COLO668 (cell line): Measurements from ENCODE around the gene CSNK2A3.
A peak's percentile ranks its signal among the peaks of the same experiment; 100 is the strongest.
"Not testable (repeated sequence)": the region's sequence is repeated elsewhere in the genome, so short reads cannot be mapped to it uniquely, and the experiment has no call there.

Source experiments
- DNase-seq: peaks from one replicate; lab custom pipeline; 2025; ENCODE audit not compliant: unreplicated experiment; lab: John Stamatoyannopoulos, UW

Gene CSNK2A3

DNA sequence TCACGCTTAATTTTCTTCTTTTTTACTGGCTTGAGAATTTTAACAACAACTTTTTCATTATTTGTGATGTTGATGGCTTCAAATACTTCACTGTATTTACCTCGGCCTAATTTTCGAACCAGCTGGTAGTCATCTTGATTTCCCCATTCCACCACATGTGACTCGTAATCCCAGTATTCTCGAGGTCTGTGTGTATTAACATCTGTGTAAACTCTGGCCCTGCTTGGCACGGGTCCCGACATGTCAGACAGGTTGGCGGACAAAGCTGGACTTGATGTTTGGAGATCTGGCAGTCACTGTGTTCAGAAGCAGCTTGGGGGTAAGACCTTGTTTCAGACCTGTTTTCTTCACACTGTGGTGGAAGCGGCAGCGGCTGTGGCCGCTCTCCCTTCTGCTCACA lies at the start of gene CSNK2A3:
Gene CSNK2A3, minus strand, starts transcription at position 373 of the 400 bp plus-strand sequence. Its CDS starts 131 bp downstream, at position 242.
- not testable (repeated sequence) for DNase-seq

GRCh38 chr11:11401960-11402535 lies 49.0 kb upstream of the CSNK2A3 start:
- DNase-seq, result no peak

GRCh38 chr11:11400635-11401232 lies 47.7 kb upstream of the CSNK2A3 start:
- DNase-seq, result peak; percentile 6

DNA sequence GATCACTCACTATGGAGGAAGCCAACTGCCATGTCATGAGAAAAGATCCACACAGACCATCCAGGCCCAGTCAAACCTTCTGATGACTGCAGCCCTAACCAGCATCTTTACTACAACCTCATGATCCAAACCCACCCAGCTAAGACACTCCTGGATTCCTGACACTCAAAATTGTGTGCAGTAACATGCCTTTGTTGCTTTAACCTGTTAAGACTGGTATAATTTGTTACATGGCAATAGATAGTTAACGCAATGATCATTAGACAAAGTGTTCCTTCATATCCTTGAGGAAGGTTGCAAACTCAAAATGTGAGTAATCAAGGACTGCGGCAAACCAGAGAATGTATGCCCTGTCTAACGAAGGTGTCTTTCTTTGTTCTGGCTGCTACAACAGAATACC lies 47.1 kb upstream of the CSNK2A3 start:
- no peak for DNase-seq

DNA sequence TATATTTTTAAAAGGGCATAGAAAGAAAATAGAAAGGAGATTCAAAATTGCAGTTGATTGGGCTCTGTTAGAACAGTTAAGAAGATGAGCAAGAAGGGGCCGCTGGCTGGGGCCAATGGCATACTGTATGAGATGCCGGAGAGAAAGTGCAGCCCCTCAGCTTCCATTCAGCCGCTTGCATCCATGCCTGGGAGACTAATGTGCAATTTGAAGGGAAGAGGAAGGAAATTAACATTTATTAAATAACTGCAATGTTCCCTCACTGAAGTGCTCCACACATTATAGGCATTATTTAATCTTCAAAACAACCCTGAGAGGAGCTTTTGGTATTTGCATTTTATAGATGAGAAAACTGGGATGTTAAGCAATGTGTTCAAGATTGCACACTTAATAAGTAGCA lies 44.7 kb upstream of the CSNK2A3 start:
- no peak for DNase-seq

GRCh38 chr11:11397036-11397415 lies 44.0 kb upstream of the CSNK2A3 start:
- no peak for DNase-seq

- DNase-seq, result no peak
Measured at GRCh38 chr11:11396301-11397035, 43.4 kb upstream of the CSNK2A3 start.

DNA sequence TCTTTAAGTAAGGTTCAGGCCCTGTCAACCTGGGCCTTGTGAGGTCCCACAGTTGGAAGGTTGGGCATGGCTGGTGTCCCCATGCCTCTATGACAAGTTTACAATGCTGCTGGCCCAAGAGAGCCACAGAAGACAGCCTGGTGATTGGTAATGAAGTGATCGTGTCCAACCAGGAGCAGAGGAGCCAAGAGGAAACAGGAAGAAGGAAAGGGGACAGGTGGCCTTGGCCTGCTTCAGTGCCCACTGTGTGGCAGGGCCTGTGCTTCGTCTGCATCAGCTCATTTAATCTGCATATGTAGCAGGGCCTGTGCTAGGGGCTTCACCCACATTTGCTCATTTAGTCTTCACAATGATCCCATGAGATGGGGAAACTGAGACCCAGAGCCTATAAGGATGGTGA lies 42.1 kb upstream of the CSNK2A3 start:
- DNase-seq, result no peak

- no peak for DNase-seq
Measured at GRCh38 chr11:11394241-11394640, 41.2 kb upstream of the CSNK2A3 start.

- no peak for DNase-seq
Measured at GRCh38 chr11:11391796-11392463, 38.9 kb upstream of the CSNK2A3 start.

- no peak for DNase-seq
Measured at GRCh38 chr11:11391169-11391568, 38.1 kb upstream of the CSNK2A3 start.

DNA sequence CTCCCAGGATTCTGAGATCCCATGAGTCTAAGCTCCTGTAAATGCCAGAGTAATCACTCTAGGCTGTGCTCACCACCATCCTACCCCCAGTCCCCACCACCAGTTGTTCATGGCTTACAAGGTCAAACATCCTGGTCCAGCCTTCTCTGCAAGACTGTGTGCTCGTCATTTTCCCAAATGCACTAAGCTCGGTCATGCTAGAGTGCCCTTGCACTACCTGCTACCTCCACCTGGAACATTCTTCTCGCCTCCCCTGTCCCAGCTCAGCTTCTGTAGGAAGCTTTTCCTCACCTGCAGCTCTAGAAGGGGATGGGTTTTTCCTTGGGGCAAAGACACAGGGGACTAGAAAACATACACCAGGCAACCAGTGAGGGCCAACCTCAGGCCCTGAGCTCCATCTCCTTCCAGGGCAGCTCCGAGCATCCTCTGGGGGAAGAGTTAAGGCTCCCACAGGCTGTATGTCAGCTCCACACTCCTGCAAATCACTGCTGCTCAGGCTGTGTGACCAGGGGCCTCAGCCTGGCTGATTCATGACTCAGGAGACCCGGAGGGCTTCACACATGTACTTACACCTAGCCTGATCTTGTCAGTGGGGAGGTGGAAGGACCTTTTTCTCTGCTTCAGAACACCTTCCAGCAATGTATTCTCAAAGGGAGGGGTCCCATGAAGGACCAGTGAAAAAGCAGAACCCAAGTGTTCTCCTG lies 37.2 kb upstream of the CSNK2A3 start:
- DNase-seq, result no peak

- no peak for DNase-seq
Measured at GRCh38 chr11:11389238-11389637, 36.2 kb upstream of the CSNK2A3 start.

- no peak for DNase-seq
Measured at GRCh38 chr11:11387622-11388305, 34.7 kb upstream of the CSNK2A3 start.

DNA sequence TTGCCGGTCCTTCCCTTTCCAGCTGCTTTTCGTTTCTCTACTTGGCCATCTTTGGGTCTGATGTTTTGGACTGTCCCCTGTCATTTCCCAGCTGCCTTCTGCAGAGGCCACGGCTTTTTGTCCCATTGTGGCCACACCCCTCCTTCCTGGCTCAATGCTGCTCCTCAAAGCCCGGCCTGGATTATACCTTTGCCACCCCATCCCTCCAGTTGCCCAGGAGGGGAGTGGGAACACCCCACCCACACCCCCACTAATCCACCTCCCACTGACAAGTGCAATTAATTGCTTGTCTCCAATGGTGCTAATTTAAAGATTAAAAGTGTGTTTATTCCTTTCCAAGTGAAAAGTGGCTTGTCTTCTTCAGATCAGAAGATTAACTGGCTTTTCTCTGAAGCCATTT lies 34.2 kb upstream of the CSNK2A3 start:
- peak; percentile 14 for DNase-seq

DNA sequence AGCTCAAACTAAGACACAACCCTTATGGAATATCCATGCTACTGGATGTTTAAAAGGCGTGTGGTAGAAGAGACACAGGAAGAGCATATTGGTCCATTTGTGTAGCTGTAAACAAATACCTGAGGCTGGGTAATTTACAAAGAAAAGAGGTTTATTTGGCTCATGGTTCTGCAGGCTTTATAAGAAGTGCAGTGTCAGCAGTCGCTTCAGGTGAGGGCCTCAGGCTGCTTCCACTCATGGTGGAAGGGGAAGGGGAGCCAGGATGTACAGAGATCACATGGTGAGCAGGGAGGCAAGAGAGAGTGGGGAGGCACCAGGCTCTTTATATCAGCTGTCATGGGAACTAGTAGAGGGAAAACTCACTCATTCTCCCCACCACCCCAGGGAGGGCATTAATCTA lies 31.8 kb upstream of the CSNK2A3 start:
- DNase-seq, result no peak

DNA sequence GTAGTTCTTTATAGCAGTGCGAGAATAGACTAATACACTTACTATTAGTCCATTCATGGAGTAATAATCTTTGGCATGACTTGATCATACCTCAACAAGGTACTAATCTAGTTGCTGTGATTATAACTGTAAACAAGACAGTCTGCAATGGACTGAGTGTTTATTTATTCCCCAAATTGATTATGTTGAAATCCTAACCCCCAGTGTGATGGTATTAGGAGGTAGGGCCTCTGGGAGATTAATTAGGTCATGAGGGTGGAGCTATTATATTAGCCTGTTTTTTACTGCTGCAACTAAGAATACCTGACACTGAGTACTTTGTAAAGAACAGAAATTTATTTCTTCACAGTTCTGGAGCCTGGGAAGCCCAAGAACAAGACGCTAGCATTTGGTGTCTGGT lies 30.9 kb upstream of the CSNK2A3 start:
- DNase-seq, result no peak

GRCh38 chr11:11382858-11383532 lies 29.9 kb upstream of the CSNK2A3 start:
- DNase-seq, result peak; percentile 70

DNA sequence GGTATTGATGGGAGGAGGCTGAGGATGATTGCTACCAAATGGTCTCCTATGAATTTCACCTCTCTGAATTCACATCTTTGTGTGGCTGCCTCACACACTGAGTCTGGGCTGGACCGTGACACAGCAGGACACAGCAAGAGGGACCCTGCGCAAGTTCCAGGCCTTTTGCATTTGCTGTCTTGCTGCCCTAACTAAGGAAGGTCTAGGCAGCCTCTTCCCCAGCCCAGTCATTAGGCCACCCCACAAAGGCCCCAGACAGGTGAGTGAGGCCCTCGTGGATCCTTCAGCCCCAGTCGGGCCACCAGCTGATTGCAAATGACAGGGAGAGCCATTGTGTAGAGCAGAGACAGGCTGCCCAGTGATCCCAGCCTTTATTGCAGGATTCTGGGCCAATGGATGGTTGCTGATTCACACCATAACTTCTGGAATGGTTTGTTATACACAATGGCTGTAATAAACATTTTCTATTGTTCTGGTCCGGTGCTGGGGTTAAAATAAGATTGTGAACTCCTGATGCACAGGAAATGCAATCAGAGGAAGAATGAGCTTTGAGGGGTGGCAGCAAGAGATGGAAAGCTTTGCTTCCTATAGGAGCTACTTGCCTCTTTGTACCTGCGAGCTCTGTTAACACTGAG lies 28.5 kb upstream of the CSNK2A3 start:
- peak; percentile 19 for DNase-seq

- DNase-seq, result no peak
Measured at GRCh38 chr11:11380883-11381282, 27.8 kb upstream of the CSNK2A3 start.
